Astrocyte (in vitro differentiated cells and primary cell): ENCODE measurements around the gene CD2.

ENCODE experiments used
- EZH2 ChIP-seq: IDR thresholded peaks from 2 replicates; pipeline ENCODE4 v1.6.1; 2012; ENCODE audit warnings: mild to moderate bottlenecking, low read length, inconsistent platforms; ENCODE audit not compliant: insufficient read depth
- TF ChIP-seq, protein P1 (sequence below): IDR thresholded peaks from 2 replicates; pipeline ENCODE4 v1.5.1; 2011; ENCODE audit warnings: low read depth, mild to moderate bottlenecking, inconsistent platforms, low read length, moderate library complexity; ENCODE audit not compliant: insufficient read depth

DNA sequence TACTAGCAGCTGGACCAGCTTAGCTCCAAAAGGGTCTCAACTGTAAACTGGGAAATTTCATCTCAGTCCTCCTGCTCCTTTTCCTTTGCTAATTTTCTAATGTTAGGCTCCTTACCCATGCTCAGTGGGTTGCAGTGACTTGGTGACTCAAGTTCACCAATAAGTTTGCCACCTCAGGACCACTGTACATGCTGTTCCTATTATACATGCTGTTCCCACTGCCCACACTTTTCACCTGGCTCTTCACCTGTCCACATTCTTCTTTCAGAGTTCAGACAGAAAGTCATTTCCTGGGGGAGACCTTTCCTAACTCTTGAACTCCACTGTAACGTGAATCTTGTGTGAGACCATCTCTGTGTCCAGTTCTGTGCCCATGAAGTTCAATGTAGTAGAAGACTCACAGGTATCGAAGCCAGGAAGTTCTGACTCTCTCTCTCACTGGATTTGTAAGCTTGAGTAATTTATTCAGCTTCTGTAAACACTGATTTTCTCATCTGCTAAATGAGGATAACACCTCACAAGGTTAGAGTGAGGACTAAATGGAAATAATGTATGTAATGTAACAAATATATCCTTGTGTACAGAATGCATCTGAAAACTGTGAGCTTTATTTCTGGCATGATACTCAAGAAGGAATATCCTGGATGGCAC lies 17.9 kb downstream of the CD2 start:
- TF ChIP-seq, protein P1, sequence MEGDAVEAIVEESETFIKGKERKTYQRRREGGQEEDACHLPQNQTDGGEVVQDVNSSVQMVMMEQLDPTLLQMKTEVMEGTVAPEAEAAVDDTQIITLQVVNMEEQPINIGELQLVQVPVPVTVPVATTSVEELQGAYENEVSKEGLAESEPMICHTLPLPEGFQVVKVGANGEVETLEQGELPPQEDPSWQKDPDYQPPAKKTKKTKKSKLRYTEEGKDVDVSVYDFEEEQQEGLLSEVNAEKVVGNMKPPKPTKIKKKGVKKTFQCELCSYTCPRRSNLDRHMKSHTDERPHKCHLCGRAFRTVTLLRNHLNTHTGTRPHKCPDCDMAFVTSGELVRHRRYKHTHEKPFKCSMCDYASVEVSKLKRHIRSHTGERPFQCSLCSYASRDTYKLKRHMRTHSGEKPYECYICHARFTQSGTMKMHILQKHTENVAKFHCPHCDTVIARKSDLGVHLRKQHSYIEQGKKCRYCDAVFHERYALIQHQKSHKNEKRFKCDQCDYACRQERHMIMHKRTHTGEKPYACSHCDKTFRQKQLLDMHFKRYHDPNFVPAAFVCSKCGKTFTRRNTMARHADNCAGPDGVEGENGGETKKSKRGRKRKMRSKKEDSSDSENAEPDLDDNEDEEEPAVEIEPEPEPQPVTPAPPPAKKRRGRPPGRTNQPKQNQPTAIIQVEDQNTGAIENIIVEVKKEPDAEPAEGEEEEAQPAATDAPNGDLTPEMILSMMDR = no peak
- no peak for TF ChIP-seq EZH2
